K562 (cell line): Measurements from ENCODE around the gene GLP2R.

Experiments
- DLX4 ChIP-seq: fragments of 250-450 bp; sonication (Bioruptor Pico); IDR thresholded peaks from 2 replicates; pipeline ENCODE4 v1.6.1; 2021; ENCODE audit warnings: mild to moderate bottlenecking
- GABPB1 ChIP-seq: sonication (generic); formaldehyde crosslinking; IDR thresholded peaks from 2 replicates; pipeline ENCODE4 v1.8.0; 2022; ENCODE audit warnings: mild to moderate bottlenecking, missing genetic modification reagents
- HNRNPUL1 ChIP-seq: fragments of 200-400 bp; formaldehyde crosslinking; IDR thresholded peaks from 2 replicates; pipeline ENCODE4 v1.6.1; 2017; ENCODE audit warnings: low read length
- IRF1 ChIP-seq: sonication (generic); formaldehyde crosslinking; IDR thresholded peaks from 2 replicates; pipeline ENCODE4 v1.8.0; 2022; ENCODE audit warnings: missing genetic modification reagents, mild to moderate bottlenecking, borderline replicate concordance
- IRF2 ChIP-seq: sonication (generic); formaldehyde crosslinking; IDR thresholded peaks from 2 replicates; pipeline ENCODE4 v1.8.1; 2022; ENCODE audit warnings: mild to moderate bottlenecking, missing genetic modification reagents
- JUN ChIP-seq, 2 experiments: sonication (generic) in 1 of 2; formaldehyde crosslinking in 1 of 2; IDR thresholded peaks; 2 replicates each; pipeline versions ENCODE4 v1.6.1 to v1.8.0; 2012 to 2022; ENCODE audit warnings: borderline replicate concordance in 2 of 2, mild to moderate bottlenecking in 2 of 2, improper control_type of control experiment in 1 of 2, low read depth in 1 of 2, low read length in 1 of 2, missing genetic modification reagents in 1 of 2
- JUND ChIP-seq, 2 experiments: IDR thresholded peaks; 2 replicates in 1 of 2; 3 replicates in 1 of 2; pipeline ENCODE4 v1.6.1; 2011; ENCODE audit warnings: borderline replicate concordance in 2 of 2, low read depth in 2 of 2, low read length in 2 of 2, improper control_type of control experiment in 1 of 2, missing biosample characterization in 1 of 2, missing genetic modification characterization in 1 of 2, missing genetic modification reagents in 1 of 2
- NCOA6 ChIP-seq: fragments of 450-650 bp; IDR thresholded peaks from 2 replicates; pipeline ENCODE4 v1.6.1; 2017; ENCODE audit warnings: mild to moderate bottlenecking
- POLR2A ChIP-seq: fragments of 450-650 bp; conservative IDR thresholded peaks from 2 replicates; pipeline ENCODE4 v1.6.1; 2016
- SIRT6 ChIP-seq: IDR thresholded peaks from one replicate; pipeline ENCODE4 v1.6.1; 2012; ENCODE audit warnings: low read depth, mild to moderate bottlenecking, control low read depth, inconsistent platforms, low read length, moderate library complexity
- TBL1XR1 ChIP-seq, 2 experiments: IDR thresholded peaks; 2 replicates each; pipeline ENCODE4 v1.6.1; 2012; ENCODE audit warnings: improper control_type of control experiment in 2 of 2, low read length in 2 of 2, mild to moderate bottlenecking in 1 of 2
- UBTF ChIP-seq, 2 experiments: IDR thresholded peaks; 2 replicates each; pipeline ENCODE4 v1.6.1; 2012; ENCODE audit warnings: improper control_type of control experiment in 2 of 2, low read depth in 2 of 2, low read length in 2 of 2, borderline replicate concordance in 1 of 2
- ZNF740 ChIP-seq, 3 experiments: fragments of 200-800 bp in 1 of 3; sonication (Bioruptor generic) in 1 of 3; sonication (generic) in 1 of 3; formaldehyde crosslinking in 1 of 3; IDR thresholded peaks; 2 replicates each; pipeline versions ENCODE4 v1.6.1 to v1.8.0; 2016 to 2022; ENCODE audit warnings: mild to moderate bottlenecking in 2 of 3, missing compliant biosample characterization in 2 of 3, missing genetic modification characterization in 2 of 3, missing genetic modification reagents in 1 of 3

- TF ChIP-seq JUND (IDR thresholded peaks at IDR 0.05; ENCODE audit: borderline replicate concordance, low read depth, low read length), result no peak
- no peak for TF ChIP-seq JUND (tag; IDR thresholded peaks at IDR 0.05; ENCODE audit: borderline replicate concordance, low read depth, low read length)
- no peak for TF ChIP-seq SIRT6
- TF ChIP-seq JUN (IDR thresholded peaks at IDR 0.05; ENCODE audit: borderline replicate concordance, low read depth, low read length), result no peak
- TF ChIP-seq JUN (CRISPR knock-in tag; IDR thresholded peaks at IDR 0.05; ENCODE audit: borderline replicate concordance), result no peak
- no peak for TF ChIP-seq GABPB1 (CRISPR knock-in tag)
- TF ChIP-seq NCOA6, result no peak
- no peak for TF ChIP-seq TBL1XR1 (IDR thresholded peaks at IDR 0.05; ENCODE audit: low read length in 2 of 2)
- TF ChIP-seq DLX4 (CRISPR knock-in tag), result no peak
- no peak for TF ChIP-seq HNRNPUL1
- TF ChIP-seq ZNF740 (CRISPR knock-in tag; IDR thresholded peaks at IDR 0.05), result no peak
- TF ChIP-seq ZNF740 (tag; IDR thresholded peaks at IDR 0.05), result no peak
- no peak for TF ChIP-seq IRF1 (CRISPR knock-in tag)
- TF ChIP-seq UBTF (IDR thresholded peaks at IDR 0.05; ENCODE audit: borderline replicate concordance in 1 of 2, low read depth in 2 of 2, low read length in 2 of 2), result no peak
- no peak for TF ChIP-seq IRF2 (CRISPR knock-in tag)
- no peak for TF ChIP-seq POLR2A
Measured at GRCh38 chr17:9810100-9810949, 15.4 kb upstream of the GLP2R start.
